HCT116 (cell line): ENCODE data around the gene MTPN. TPM values are rescaled to one million over a fixed set of nuclear protein-coding genes. Genes with fewer than 3 reads are reported as not detected.

Experiments used
- ATAC-seq: fragments of 200-7000 bp; cut with Tn5 transposase; 2 replicates; pipeline ENCODE4 v1.9.1; 2020; ENCODE audit warnings: mild to moderate bottlenecking, moderate library complexity
- BruUV-seq: library from RNA; stranded (reverse); fragments of 400-500 nt; replicated peaks from 2 replicates; lab custom pipeline; 2021; lab: Mats Ljungman, UMichigan
- CTCF ChIA-PET: fragments of 300-600 bp; sonication (Branson Sonifier 250); formaldehyde crosslinking; loops from one replicate; lab custom pipeline; 2021; ENCODE audit warnings: antibody characterized with exemption; lab: Charles Lee
- POLR2A ChIA-PET: fragments of 300-600, 350-600 bp; sonication (Branson Sonifier 250); formaldehyde crosslinking; loops from one replicate; lab custom pipeline; 2021; ENCODE audit warnings: antibody characterized with exemption; lab: Charles Lee
- RAD21 ChIA-PET, 2 experiments: fragments of 300-600 bp; sonication (Branson Sonifier 250); formaldehyde crosslinking; loops; one replicate each; lab custom pipeline; 2023; ENCODE audit warnings: low total read pairs in 2 of 2; ENCODE audit not compliant: uncharacterized antibody in 2 of 2, unreplicated experiment in 2 of 2, low non-redundant PET in 1 of 2; lab: Charles Lee
- DNase-seq: peaks from one replicate; pipeline ENCODE4 v3.0.0-alpha.2; 2010; ENCODE audit warnings: low read depth, low spot score
- H2AFZ ChIP-seq: fragments of 200-600 bp; shearing (Covaris generic), sonication (generic); 2 replicates; pipeline ENCODE4 v1.6.1; 2017; ENCODE audit warnings: low read depth, mixed run types, mixed read lengths, antibody characterized with exemption, low read length; ENCODE audit not compliant: poor library complexity, severe bottlenecking
- H3K27ac ChIP-seq: 2 replicates; pipeline ENCODE4 v1.5.1; 2012; ENCODE audit warnings: low read depth, low read length
- H3K27me3 ChIP-seq: fragments of 200-600 bp; sonication (generic); 2 replicates; pipeline ENCODE4 v1.6.1; 2016; ENCODE audit warnings: mixed run types, low read length, mixed read lengths; ENCODE audit not compliant: insufficient read depth
- H3K36me3 ChIP-seq, 2 experiments: fragments of 200-500 bp in 1 of 2; fragments of 200-600 bp in 1 of 2; sonication (Bioruptor generic) in 1 of 2; sonication (generic) in 1 of 2; 2 replicates each; pipeline versions ENCODE4 v1.5.1 to v1.6.1; 2014 to 2016; ENCODE audit warnings: low read length in 2 of 2, inconsistent platforms in 1 of 2, mixed read lengths in 1 of 2, mixed run types in 1 of 2; ENCODE audit not compliant: insufficient read depth in 2 of 2, control insufficient read depth in 1 of 2
- H3K4me1 ChIP-seq, 2 experiments: fragments of 200-600 bp in 1 of 2; sonication (generic) in 1 of 2; 2 replicates each; pipeline versions ENCODE4 v1.5.1 to v1.6.1; 2012 to 2017; ENCODE audit warnings: low read length in 2 of 2, inconsistent platforms in 1 of 2, mild to moderate bottlenecking in 1 of 2, mixed read lengths in 1 of 2, mixed run types in 1 of 2, moderate library complexity in 1 of 2; ENCODE audit not compliant: insufficient read depth in 2 of 2, control insufficient read depth in 1 of 2
- H3K4me2 ChIP-seq: fragments of 200-600 bp; sonication (generic); 2 replicates; pipeline ENCODE4 v1.6.1; 2017; ENCODE audit warnings: mixed run types, low read length, mixed read lengths
- H3K4me3 ChIP-seq, 2 experiments: fragments of 200-600 bp in 1 of 2; sonication (generic) in 1 of 2; replicated peaks in 1 of 2; 2 replicates each; pipeline ENCODE4 v1.5.1; 2011 to 2016; ENCODE audit warnings: low read length in 2 of 2, control low read depth in 1 of 2, low read depth in 1 of 2, mild to moderate bottlenecking in 1 of 2, mixed read lengths in 1 of 2, mixed run types in 1 of 2
- H3K79me2 ChIP-seq: fragments of 200-600 bp; sonication (generic); 2 replicates; pipeline ENCODE4 v1.6.1; 2017; ENCODE audit warnings: mild to moderate bottlenecking, mixed run types, low read length, moderate library complexity, mixed read lengths; ENCODE audit not compliant: insufficient read depth
- H3K9ac ChIP-seq: fragments of 200-600 bp; sonication (generic); 2 replicates; pipeline ENCODE4 v1.6.1; 2016; ENCODE audit warnings: low read length, mixed read lengths
- H3K9me2 ChIP-seq: fragments of 200-600 bp; sonication (generic), shearing (Covaris generic); 2 replicates; pipeline ENCODE4 v1.6.1; 2017; ENCODE audit warnings: mixed run types, mild to moderate bottlenecking, moderate library complexity; ENCODE audit not compliant: insufficient read depth
- H3K9me3 ChIP-seq, 2 experiments: fragments of 200-500 bp in 1 of 2; fragments of 200-600 bp in 1 of 2; sonication (Bioruptor generic) in 1 of 2; sonication (generic) in 1 of 2; 2 replicates each; pipeline ENCODE4 v1.6.1; 2014 to 2017; ENCODE audit warnings: low read length in 2 of 2, mixed read lengths in 2 of 2, inconsistent platforms in 1 of 2, low read depth in 1 of 2, mild to moderate bottlenecking in 1 of 2, mixed run types in 1 of 2, moderate library complexity in 1 of 2; ENCODE audit not compliant: control insufficient read depth in 1 of 2, insufficient read depth in 1 of 2
- H4K20me1 ChIP-seq: fragments of 200-600 bp; sonication (generic), shearing (Covaris generic); 2 replicates; pipeline ENCODE4 v1.6.1; 2017; ENCODE audit warnings: mixed run types, mild to moderate bottlenecking, moderate library complexity; ENCODE audit not compliant: insufficient read depth
- CBX3 ChIP-seq: IDR thresholded peaks from 2 replicates; pipeline ENCODE4 v1.6.1; 2012; ENCODE audit warnings: low read depth
- FOSL1 ChIP-seq: IDR thresholded peaks from 2 replicates; pipeline ENCODE4 v1.6.1; 2012; ENCODE audit warnings: low read depth
- TCF7L2 ChIP-seq: IDR thresholded peaks from 2 replicates; pipeline ENCODE4 v1.7.0; 2011; ENCODE audit warnings: borderline replicate concordance, inconsistent platforms; ENCODE audit not compliant: insufficient read depth, insufficient read length; ENCODE audit errors: extremely low read depth
- YY1 ChIP-seq: IDR thresholded peaks from 2 replicates; pipeline ENCODE4 v1.6.1; 2011; ENCODE audit warnings: low read length, low read depth, moderate library complexity, mild to moderate bottlenecking; ENCODE audit not compliant: insufficient replicate concordance; ENCODE audit errors: extremely low read depth
- ZFX ChIP-seq: fragments of 450-650 bp; IDR thresholded peaks from 2 replicates; pipeline ENCODE4 v1.6.1; 2017
- intact Hi-C: fragments of 100-400 bp; cut with micrococcal nuclease; formaldehyde crosslinking; loops from 2 replicates; pipeline ENCODE4 v1.10.0; 2022
- total RNA-seq: library from RNA; stranded (reverse); gene quantifications from one replicate; pipeline ENCODE4 v1.2.1, GENCODE V29; 2021; ENCODE audit not compliant: unreplicated experiment
- TF ChIP-seq, protein P1 (sequence below): IDR thresholded peaks from 2 replicates; pipeline ENCODE4 v1.6.1; 2012; ENCODE audit warnings: low read depth
- TF ChIP-seq, protein P2 (sequence below): IDR thresholded peaks from 2 replicates; pipeline ENCODE4 v1.6.1; 2012
- TF ChIP-seq, protein P3 (sequence below): IDR thresholded peaks from 2 replicates; pipeline ENCODE4 v1.6.1; 2011; ENCODE audit warnings: mild to moderate bottlenecking, low read length, moderate library complexity; ENCODE audit not compliant: insufficient replicate concordance; ENCODE audit errors: extremely low read depth

MTPN gene
- total RNA-seq, 1 experiment from 2014 or later: 152 TPM

DNA sequence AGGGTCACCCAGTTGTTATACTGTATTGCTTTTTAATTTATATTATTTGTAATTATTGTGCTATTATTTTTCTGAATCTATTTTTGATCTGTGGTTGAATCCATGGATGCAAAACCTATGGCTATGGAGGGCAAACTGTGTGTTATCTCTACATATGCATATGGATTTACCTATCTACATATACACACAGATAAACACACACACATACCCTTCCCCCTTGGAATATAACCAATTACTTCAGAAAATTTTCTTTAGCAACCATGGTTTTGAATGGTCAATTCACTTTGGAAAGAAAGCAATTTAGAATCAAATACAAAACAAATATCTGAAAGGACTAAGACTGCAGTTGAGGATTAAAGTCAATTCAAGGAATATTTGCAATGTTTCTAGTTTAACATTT lies 39.1 kb downstream of the MTPN start:
- POLR2A ChIA-PET: no interaction called here
- no peak for ATAC-seq

More for the DNA sequence above, 39.1 kb downstream of the MTPN start:
- Histone ChIP-seq H3K9me2 (no peaks in the 10 kb centered on the region), H3K27ac (no peak overlapping the region), H3K4me1 (no peaks in the 10 kb centered on the region), H3K4me3 (no peak overlapping the region), H3K79me2 (peaks cover 82% of the 10 kb centered on the region), H3K4me2 (no peak overlapping the region), H3K36me3 (no peaks in the 10 kb centered on the region), H3K27me3 (no peaks in the 10 kb centered on the region), H2AFZ (no peak overlapping the region), H3K9ac (no peak overlapping the region)
- DNase-seq: no peak
- RAD21 ChIA-PET: no interaction called here
- intact Hi-C loops: no loop called here
- no TSS peak for BruUV-seq
- CTCF ChIA-PET: no interaction called here
- TF ChIP-seq CBX3 (no peak), TCF7L2 (no peak), ZFX (no peak), YY1 (no peak), FOSL1 (no peak)
- TF ChIP-seq, protein P1, sequence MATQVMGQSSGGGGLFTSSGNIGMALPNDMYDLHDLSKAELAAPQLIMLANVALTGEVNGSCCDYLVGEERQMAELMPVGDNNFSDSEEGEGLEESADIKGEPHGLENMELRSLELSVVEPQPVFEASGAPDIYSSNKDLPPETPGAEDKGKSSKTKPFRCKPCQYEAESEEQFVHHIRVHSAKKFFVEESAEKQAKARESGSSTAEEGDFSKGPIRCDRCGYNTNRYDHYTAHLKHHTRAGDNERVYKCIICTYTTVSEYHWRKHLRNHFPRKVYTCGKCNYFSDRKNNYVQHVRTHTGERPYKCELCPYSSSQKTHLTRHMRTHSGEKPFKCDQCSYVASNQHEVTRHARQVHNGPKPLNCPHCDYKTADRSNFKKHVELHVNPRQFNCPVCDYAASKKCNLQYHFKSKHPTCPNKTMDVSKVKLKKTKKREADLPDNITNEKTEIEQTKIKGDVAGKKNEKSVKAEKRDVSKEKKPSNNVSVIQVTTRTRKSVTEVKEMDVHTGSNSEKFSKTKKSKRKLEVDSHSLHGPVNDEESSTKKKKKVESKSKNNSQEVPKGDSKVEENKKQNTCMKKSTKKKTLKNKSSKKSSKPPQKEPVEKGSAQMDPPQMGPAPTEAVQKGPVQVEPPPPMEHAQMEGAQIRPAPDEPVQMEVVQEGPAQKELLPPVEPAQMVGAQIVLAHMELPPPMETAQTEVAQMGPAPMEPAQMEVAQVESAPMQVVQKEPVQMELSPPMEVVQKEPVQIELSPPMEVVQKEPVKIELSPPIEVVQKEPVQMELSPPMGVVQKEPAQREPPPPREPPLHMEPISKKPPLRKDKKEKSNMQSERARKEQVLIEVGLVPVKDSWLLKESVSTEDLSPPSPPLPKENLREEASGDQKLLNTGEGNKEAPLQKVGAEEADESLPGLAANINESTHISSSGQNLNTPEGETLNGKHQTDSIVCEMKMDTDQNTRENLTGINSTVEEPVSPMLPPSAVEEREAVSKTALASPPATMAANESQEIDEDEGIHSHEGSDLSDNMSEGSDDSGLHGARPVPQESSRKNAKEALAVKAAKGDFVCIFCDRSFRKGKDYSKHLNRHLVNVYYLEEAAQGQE: no peak
- TF ChIP-seq, protein P2, sequence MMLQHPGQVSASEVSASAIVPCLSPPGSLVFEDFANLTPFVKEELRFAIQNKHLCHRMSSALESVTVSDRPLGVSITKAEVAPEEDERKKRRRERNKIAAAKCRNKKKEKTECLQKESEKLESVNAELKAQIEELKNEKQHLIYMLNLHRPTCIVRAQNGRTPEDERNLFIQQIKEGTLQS: no peak
- TF ChIP-seq, protein P3, sequence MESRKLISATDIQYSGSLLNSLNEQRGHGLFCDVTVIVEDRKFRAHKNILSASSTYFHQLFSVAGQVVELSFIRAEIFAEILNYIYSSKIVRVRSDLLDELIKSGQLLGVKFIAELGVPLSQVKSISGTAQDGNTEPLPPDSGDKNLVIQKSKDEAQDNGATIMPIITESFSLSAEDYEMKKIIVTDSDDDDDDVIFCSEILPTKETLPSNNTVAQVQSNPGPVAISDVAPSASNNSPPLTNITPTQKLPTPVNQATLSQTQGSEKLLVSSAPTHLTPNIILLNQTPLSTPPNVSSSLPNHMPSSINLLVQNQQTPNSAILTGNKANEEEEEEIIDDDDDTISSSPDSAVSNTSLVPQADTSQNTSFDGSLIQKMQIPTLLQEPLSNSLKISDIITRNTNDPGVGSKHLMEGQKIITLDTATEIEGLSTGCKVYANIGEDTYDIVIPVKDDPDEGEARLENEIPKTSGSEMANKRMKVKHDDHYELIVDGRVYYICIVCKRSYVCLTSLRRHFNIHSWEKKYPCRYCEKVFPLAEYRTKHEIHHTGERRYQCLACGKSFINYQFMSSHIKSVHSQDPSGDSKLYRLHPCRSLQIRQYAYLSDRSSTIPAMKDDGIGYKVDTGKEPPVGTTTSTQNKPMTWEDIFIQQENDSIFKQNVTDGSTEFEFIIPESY: no peak
- TF ChIP-seq, all 23 proteins: peak for 0
- Histone ChIP-seq H4K20me1 (peaks cover 22% of the 10 kb centered on the region; the same call in 1 of the 2 replicates), H3K9me3 (no peaks in the 10 kb centered on the region)
